HG03045 (cell line): ENCODE data around the gene IL17RA.

Experiments
- ATAC-seq: cut with Tn5 transposase; IDR thresholded peaks from one replicate; pipeline ENCODE4 v1.9.1; 2021; ENCODE audit warnings: mild to moderate bottlenecking, moderate library complexity; ENCODE audit not compliant: unreplicated experiment

IL17RA gene

GRCh38 chr22:17079572-17079971 is 5.2 kb upstream of the IL17RA start:
- ATAC-seq, result no peak

- no peak for ATAC-seq
Observed at GRCh38 chr22:17083255-17083654, 1.5 kb upstream of the IL17RA start.

- ATAC-seq, result no peak
Observed at GRCh38 chr22:17083811-17084441, 874 bp upstream of the IL17RA start.

GRCh38 chr22:17085277-17086181 is 729 bp downstream of the IL17RA start:
- ATAC-seq, result peak; percentile 28

GRCh38 chr22:17086296-17086695 is 1.5 kb downstream of the IL17RA start:
- ATAC-seq, result no peak

- ATAC-seq, result no peak
Observed at GRCh38 chr22:17086788-17087497, 2.1 kb downstream of the IL17RA start.

- no peak for ATAC-seq
Observed at GRCh38 chr22:17087498-17088131, 2.8 kb downstream of the IL17RA start.

GRCh38 chr22:17090550-17090949 is 5.8 kb downstream of the IL17RA start:
- no peak for ATAC-seq

- no peak for ATAC-seq
Observed at GRCh38 chr22:17091851-17092250, 7.1 kb downstream of the IL17RA start.

- no peak for ATAC-seq
Observed at GRCh38 chr22:17093081-17093480, 8.3 kb downstream of the IL17RA start.

GRCh38 chr22:17095538-17095937 is 10.7 kb downstream of the IL17RA start:
- ATAC-seq, result no peak

- no peak for ATAC-seq
Observed at GRCh38 chr22:17096071-17096470, 11.3 kb downstream of the IL17RA start.

GRCh38 chr22:17097062-17097461 is 12.3 kb downstream of the IL17RA start:
- no peak for ATAC-seq

GRCh38 chr22:17097701-17098100 is 12.9 kb downstream of the IL17RA start:
- ATAC-seq, result no peak

- no peak for ATAC-seq
Observed at GRCh38 chr22:17098379-17098819, 13.6 kb downstream of the IL17RA start.

GRCh38 chr22:17100621-17101020 is 15.8 kb downstream of the IL17RA start:
- ATAC-seq, result no peak

GRCh38 chr22:17101475-17102296 is 16.9 kb downstream of the IL17RA start:
- no peak for ATAC-seq

GRCh38 chr22:17102297-17102667 is 17.5 kb downstream of the IL17RA start:
- no peak for ATAC-seq

GRCh38 chr22:17103351-17103750 is 18.6 kb downstream of the IL17RA start:
- no peak for ATAC-seq

GRCh38 chr22:17104336-17104935 is 19.6 kb downstream of the IL17RA start:
- no peak for ATAC-seq
